HG02763 (cell line): ENCODE results near the gene MICAL3.
"Not testable (repeated sequence)": the region's sequence is repeated elsewhere in the genome, so short reads cannot be mapped to it uniquely, and the experiment has no call there.

Experiments used
- ATAC-seq: cut with Tn5 transposase; IDR thresholded peaks from one replicate; pipeline ENCODE4 v1.9.1; 2021; ENCODE audit warnings: mild to moderate bottlenecking, moderate library complexity; ENCODE audit not compliant: unreplicated experiment

Gene MICAL3

GRCh38 chr22:18024276-18024939 is at the start of gene MICAL3:
Gene MICAL3 (minus strand): TSS chr22:18024561. CDS start chr22:17906812, 117,749 bp downstream.
- no peak for ATAC-seq

- ATAC-seq, result not testable (repeated sequence)
These were observed 49.6 kb upstream of the MICAL3 start for GRCh38 chr22:18073927-18074326.

GRCh38 chr22:18073467-18073866 is 49.1 kb upstream of the MICAL3 start:
- no peak for ATAC-seq

GRCh38 chr22:18071968-18072310 is 47.6 kb upstream of the MICAL3 start:
- no peak for ATAC-seq

GRCh38 chr22:18071307-18071967 is 47.1 kb upstream of the MICAL3 start:
- ATAC-seq, result not testable (repeated sequence)

GRCh38 chr22:18070556-18071306 is 46.4 kb upstream of the MICAL3 start:
- ATAC-seq, result no peak

GRCh38 chr22:18070041-18070440 is 45.7 kb upstream of the MICAL3 start:
- no peak for ATAC-seq

GRCh38 chr22:18069041-18069440 is 44.7 kb upstream of the MICAL3 start:
- ATAC-seq, result no peak

GRCh38 chr22:18068381-18068988 is 44.1 kb upstream of the MICAL3 start:
- ATAC-seq, result no peak

GRCh38 chr22:18067548-18068341 is 43.4 kb upstream of the MICAL3 start:
- ATAC-seq, result no peak

GRCh38 chr22:18067121-18067520 is 42.8 kb upstream of the MICAL3 start:
- ATAC-seq, result no peak

GRCh38 chr22:18066181-18066859 is 42.0 kb upstream of the MICAL3 start:
- no peak for ATAC-seq

GRCh38 chr22:18065256-18065655 is 40.9 kb upstream of the MICAL3 start:
- no peak for ATAC-seq

GRCh38 chr22:18064636-18065035 is 40.3 kb upstream of the MICAL3 start:
- no peak for ATAC-seq

- ATAC-seq, result not testable (repeated sequence)
These were observed 39.4 kb upstream of the MICAL3 start for GRCh38 chr22:18063715-18064114.

- no peak for ATAC-seq
These were observed 38.9 kb upstream of the MICAL3 start for GRCh38 chr22:18063306-18063705.

GRCh38 chr22:18062421-18062820 is 38.1 kb upstream of the MICAL3 start:
- ATAC-seq, result no peak

- no peak for ATAC-seq
These were observed 36.6 kb upstream of the MICAL3 start for GRCh38 chr22:18060646-18061620.

GRCh38 chr22:18059991-18060390 is 35.6 kb upstream of the MICAL3 start:
- no peak for ATAC-seq
